Tibial nerve (tissue), 4 donors: Measurements from ENCODE around the gene CFAP20DC. TPM values are rescaled to one million over a fixed set of nuclear protein-coding genes. Genes with fewer than 3 reads are reported as not detected.

Experiments
- DNase-seq, 2 donors: peaks; one replicate each; pipeline ENCODE4 v3.0.0-alpha.2; 2019; ENCODE audit warnings: low spot score in 2 of 2
- H3K27ac ChIP-seq, 4 donors: fragments of 200-600 bp; sonication (generic) in 3 of 4; one replicate each; pipeline ENCODE4 v1.5.1; 2017 to 2019; ENCODE audit warnings: mild to moderate bottlenecking in 1 of 4
- H3K27me3 ChIP-seq, 2 donors: fragments of 200-600 bp; sonication (generic) in 1 of 2; one replicate each; pipeline versions ENCODE4 v1.5.1 to v1.6.0; 2017 to 2019
- H3K36me3 ChIP-seq, 3 donors: fragments of 200-600 bp; sonication (generic); one replicate each; pipeline ENCODE4 v1.5.1; 2018 to 2019
- H3K4me1 ChIP-seq, 4 donors: fragments of 200-600 bp; sonication (generic) in 3 of 4; one replicate each; pipeline ENCODE4 v1.5.1; 2017 to 2019
- H3K4me3 ChIP-seq, 4 donors: fragments of 200-600 bp; sonication (generic) in 3 of 4; one replicate each; pipeline ENCODE4 v1.5.1; 2017 to 2019; ENCODE audit warnings: mild to moderate bottlenecking in 1 of 4, moderate library complexity in 1 of 4
- H3K9me3 ChIP-seq, 4 donors: fragments of 200-600 bp; sonication (generic) in 3 of 4; one replicate each; pipeline ENCODE4 v1.5.1; 2017 to 2019
- EP300 ChIP-seq, 2 donors: sonication (generic); formaldehyde crosslinking; IDR thresholded peaks; one replicate each; pipeline ENCODE4 v1.6.1; 2017; ENCODE audit warnings: antibody characterized with exemption in 2 of 2, mild to moderate bottlenecking in 1 of 2
- POLR2A ChIP-seq, 2 donors: fragments of 450-650 bp; IDR thresholded peaks; one replicate each; pipeline ENCODE4 v1.6.1; 2017; ENCODE audit warnings: antibody characterized with exemption in 2 of 2, mild to moderate bottlenecking in 2 of 2, moderate library complexity in 2 of 2
- WGBS, 2 donors: methylation state at CpG; one replicate each; pipeline ENCODE4 v1.1.5; 2018; 5-methylcytosine and 5-hydroxymethylcytosine counted together
- total RNA-seq, 4 donors: library from RNA; depleted of rRNA; stranded (reverse); fragments of >200 nt; gene quantifications; one replicate each; pipeline ENCODE4 v1.1.0, GENCODE V29; 2016
- TF ChIP-seq, protein P1 (sequence below), 5 experiments: fragments of 200-600 bp in 3 of 5; fragments of 450-650 bp in 2 of 5; sonication (generic) in 3 of 5; IDR thresholded peaks; one replicate each; pipeline ENCODE4 v1.5.1; 2016 to 2019; ENCODE audit warnings: antibody characterized with exemption in 5 of 5, mild to moderate bottlenecking in 3 of 5, moderate library complexity in 2 of 5

CFAP20DC gene
- total RNA-seq, 4 donors from 2014 or later, result 1.3 to 2.0 (median 1.7) TPM

DNA sequence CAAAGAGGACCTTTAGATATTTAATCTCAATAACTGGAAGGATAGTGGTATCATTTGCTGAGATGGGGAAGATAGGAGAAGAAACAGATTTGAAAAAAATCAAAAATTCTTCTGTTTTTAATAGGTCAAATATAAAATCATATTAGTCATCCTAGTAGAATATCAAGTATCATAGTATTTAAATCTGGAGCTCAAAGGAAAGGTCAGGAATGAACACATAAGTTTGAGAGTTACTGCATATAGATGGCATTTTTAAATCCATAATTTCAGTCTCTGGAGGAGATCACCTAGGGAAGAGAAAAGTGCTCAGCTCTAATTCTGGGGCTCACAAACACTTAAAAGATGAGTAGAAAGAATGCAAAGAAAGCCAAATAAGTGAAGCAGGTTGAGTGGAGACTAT lies 24.9 kb upstream of the CFAP20DC start:
- Histone ChIP-seq H3K36me3 (no peaks in the 10 kb centered on the region), H3K27me3 (no peaks in the 10 kb centered on the region), H3K4me1 (no peaks in the 10 kb centered on the region), H3K9me3 (no peaks in the 10 kb centered on the region), H3K27ac (no peak overlapping the region), H3K4me3 (no peak overlapping the region)
- TF ChIP-seq POLR2A (IDR thresholded peaks at IDR 0.05), result no peak
- TF ChIP-seq EP300 (IDR thresholded peaks at IDR 0.05), result no peak
- TF ChIP-seq, protein P1, sequence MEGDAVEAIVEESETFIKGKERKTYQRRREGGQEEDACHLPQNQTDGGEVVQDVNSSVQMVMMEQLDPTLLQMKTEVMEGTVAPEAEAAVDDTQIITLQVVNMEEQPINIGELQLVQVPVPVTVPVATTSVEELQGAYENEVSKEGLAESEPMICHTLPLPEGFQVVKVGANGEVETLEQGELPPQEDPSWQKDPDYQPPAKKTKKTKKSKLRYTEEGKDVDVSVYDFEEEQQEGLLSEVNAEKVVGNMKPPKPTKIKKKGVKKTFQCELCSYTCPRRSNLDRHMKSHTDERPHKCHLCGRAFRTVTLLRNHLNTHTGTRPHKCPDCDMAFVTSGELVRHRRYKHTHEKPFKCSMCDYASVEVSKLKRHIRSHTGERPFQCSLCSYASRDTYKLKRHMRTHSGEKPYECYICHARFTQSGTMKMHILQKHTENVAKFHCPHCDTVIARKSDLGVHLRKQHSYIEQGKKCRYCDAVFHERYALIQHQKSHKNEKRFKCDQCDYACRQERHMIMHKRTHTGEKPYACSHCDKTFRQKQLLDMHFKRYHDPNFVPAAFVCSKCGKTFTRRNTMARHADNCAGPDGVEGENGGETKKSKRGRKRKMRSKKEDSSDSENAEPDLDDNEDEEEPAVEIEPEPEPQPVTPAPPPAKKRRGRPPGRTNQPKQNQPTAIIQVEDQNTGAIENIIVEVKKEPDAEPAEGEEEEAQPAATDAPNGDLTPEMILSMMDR (IDR thresholded peaks at IDR 0.05), result no peak
- DNase-seq, result no peak

DNA sequence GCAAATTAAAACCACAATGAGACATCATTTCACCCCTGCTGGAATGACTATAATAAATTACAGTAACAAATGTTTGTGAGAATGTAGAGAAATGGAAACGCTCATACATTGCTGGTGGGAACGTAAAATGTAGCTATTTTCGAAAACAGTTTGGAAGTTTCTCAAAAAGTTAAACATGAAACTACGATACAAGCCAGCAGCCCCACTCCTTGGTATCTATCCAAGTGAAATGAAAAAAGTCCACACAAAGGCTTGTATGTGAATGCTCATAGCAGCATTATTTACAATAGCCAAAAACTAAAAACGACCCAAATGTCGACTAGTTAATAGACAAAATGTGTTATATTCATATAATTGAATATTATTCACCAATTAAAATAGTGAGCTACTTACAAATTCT lies 22.9 kb upstream of the CFAP20DC start:
- no peak for DNase-seq
- no peak overlapping the region for H3K4me3 ChIP-seq
- WGBS, 2 donors, result 30 to 40% methylated on average over 6 of the region's 6 CpGs
- no peak overlapping the region for H3K27ac ChIP-seq
- TF ChIP-seq POLR2A (IDR thresholded peaks at IDR 0.05) (no peak), EP300 (IDR thresholded peaks at IDR 0.05) (no peak)
- TF ChIP-seq, protein P1 (IDR thresholded peaks at IDR 0.05), result no peak
- no peaks in the 10 kb centered on the region for H3K9me3 ChIP-seq
- no peaks in the 10 kb centered on the region for H3K36me3 ChIP-seq
- no peaks in the 10 kb centered on the region for H3K4me1 ChIP-seq
- no peaks in the 10 kb centered on the region for H3K27me3 ChIP-seq

DNA sequence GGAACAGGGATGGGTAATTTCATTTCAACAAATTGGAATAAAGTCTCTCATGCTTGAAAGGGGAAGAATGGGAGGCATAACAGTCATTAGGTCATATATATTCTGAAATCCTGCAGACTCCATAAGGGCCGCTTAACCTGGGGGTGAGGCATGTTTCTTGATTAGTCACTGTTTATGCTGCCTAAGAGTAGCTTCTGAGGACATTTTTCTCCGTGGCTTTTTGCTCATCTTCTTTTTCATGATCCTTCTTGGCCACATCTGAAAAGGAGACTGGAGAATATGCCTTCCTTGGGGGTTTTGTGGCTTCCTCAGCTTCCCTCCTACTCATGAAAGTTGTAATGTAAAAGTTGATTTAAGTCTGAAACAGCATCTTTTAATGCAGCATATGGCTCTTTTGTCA lies 20.0 kb upstream of the CFAP20DC start:
- TF ChIP-seq EP300 (IDR thresholded peaks at IDR 0.05) (no peak), POLR2A (IDR thresholded peaks at IDR 0.05) (no peak)
- TF ChIP-seq, protein P1 (IDR thresholded peaks at IDR 0.05), result no peak
- Histone ChIP-seq H3K4me1 (no peaks in the 10 kb centered on the region), H3K9me3 (no peaks in the 10 kb centered on the region), H3K4me3 (no peak overlapping the region), H3K36me3 (no peaks in the 10 kb centered on the region), H3K27ac (no peak overlapping the region), H3K27me3 (no peaks in the 10 kb centered on the region)
- no peak for DNase-seq
- WGBS, 2 donors, result 64 to 73% methylated on average over 2 of the region's 2 CpGs

DNA sequence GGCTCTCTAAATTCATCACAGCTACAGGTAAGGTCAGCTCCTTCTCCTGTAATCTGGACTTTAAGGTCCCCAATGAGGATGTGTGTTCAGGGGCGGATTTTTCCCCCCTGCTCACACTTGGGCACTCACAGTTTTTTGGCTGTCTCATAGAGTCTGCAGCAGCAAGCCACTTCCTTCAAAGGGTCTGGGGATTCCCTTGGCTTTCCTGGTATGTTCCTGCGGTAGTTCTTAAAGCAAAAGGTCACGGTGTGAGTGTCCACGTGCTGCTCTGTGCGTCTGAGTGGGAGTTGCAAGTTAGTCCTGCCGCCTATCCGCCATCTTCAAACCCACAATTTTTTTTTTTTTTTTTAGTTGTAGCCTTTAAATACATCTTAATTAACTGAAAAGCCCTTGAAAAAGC lies 15.4 kb upstream of the CFAP20DC start:
- H3K27ac ChIP-seq, result no peak overlapping the region
- no peaks in the 10 kb centered on the region for H3K36me3 ChIP-seq
- TF ChIP-seq EP300 (IDR thresholded peaks at IDR 0.05) (no peak), POLR2A (IDR thresholded peaks at IDR 0.05) (no peak)
- TF ChIP-seq, protein P1 (IDR thresholded peaks at IDR 0.05), result no peak
- no peak for DNase-seq
- 68 to 70% methylated on average over 7 of the region's 7 CpGs for WGBS, 2 donors
- H3K9me3 ChIP-seq, result peaks cover 0 to 9% (median 1%) of the 10 kb centered on the region in 4 donors
- H3K4me1 ChIP-seq, result no peaks in the 10 kb centered on the region
- H3K27me3 ChIP-seq, result no peaks in the 10 kb centered on the region
- H3K4me3 ChIP-seq, result no peak overlapping the region

DNA sequence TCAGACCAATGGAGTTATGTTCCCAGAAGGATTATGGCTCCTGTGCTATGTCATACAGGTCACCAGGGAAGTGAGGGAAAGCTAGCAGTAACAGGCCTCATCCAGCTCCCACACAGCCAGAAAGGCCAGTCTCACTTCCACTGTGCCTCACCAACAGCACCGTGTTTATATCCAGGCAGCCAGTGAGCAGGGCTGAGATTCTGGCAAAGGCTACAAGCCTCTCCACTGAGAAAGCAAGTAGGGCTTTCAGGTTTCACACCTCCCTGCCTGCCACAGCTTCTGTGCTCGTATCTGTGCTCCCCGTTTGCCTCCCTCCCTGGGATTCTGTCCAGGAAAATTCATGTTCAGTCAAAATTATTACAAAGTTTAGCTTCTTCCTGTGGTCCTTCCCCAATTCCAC lies 14.9 kb upstream of the CFAP20DC start:
- Histone ChIP-seq H3K27me3 (no peaks in the 10 kb centered on the region), H3K9me3 (peaks cover 0 to 9% (median 1%) of the 10 kb centered on the region in 4 donors), H3K4me1 (no peaks in the 10 kb centered on the region), H3K27ac (no peak overlapping the region), H3K4me3 (no peak overlapping the region), H3K36me3 (no peaks in the 10 kb centered on the region)
- no peak for DNase-seq
- TF ChIP-seq, protein P1 (IDR thresholded peaks at IDR 0.05), result no peak
- TF ChIP-seq POLR2A (IDR thresholded peaks at IDR 0.05) (no peak), EP300 (IDR thresholded peaks at IDR 0.05) (no peak)
- WGBS, 2 donors, result 57 to 73% methylated on average over 3 of the region's 3 CpGs
